HG02623 (cell line): ENCODE data around the gene SHISA3.

Experiments used
- ATAC-seq: cut with Tn5 transposase; IDR thresholded peaks from one replicate; pipeline ENCODE4 v1.9.1; 2021; ENCODE audit warnings: moderate library complexity; ENCODE audit not compliant: unreplicated experiment

The SHISA3 gene

GRCh38 chr4:42442601-42443000 is 45.3 kb downstream of the SHISA3 start:
- ATAC-seq, result no peak

- no peak for ATAC-seq
Measured at GRCh38 chr4:42445038-42445437, 47.8 kb downstream of the SHISA3 start.

- ATAC-seq, result no peak
Measured at GRCh38 chr4:42446823-42447222, 49.5 kb downstream of the SHISA3 start.
